ENCODE measurements around the gene RCOR2.
"Not testable (repeated sequence)": the region's sequence is repeated elsewhere in the genome, so short reads cannot be mapped to it uniquely, and the experiment has no call there.

The RCOR2 gene
- 0 to 0.36 (median 0.13) reads per million in 9 experiments for total RNA-seq

DNA sequence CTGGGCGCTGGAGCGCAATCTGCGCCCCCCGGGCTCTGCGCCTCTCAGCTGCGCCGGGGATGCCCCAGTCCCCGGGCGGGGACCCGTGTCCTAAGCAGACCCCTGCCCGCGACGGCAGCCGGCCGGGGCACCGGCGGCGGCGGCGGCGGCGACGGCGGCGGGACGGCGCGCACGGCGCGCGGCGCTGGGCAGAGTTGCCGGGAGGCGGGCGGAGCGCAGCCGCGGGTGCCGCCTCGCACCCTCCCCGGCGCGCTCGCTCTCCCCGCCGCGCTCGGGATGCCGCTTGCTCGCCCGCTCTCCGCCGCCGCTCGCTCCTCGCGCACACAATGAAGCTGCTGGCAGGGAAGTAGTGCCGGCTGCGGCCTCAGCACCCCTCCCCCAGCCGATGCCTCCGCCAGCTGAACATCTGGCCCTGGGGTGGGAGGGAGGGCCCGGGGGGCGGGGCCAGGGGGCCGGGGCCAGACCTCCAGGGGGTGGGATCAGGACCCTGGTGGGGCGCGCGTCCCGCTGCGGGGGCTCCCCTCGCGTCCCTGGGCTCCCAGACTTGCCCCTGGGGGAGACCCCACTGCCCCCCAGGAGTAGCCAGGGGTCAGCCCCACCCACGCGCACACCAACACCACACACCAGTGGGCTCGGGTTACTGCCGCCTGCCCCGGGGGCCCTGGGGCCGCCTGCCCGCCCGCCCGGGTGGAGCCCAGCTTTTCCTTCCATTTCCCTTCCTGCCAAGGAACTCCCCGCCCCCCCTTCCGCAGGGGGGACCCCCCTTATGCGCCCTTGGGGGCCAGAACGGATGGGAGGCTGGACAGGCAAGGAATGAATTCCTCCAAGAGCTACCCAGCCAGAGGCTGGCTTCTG lies at the start of gene RCOR2:
Gene RCOR2, minus strand, starts transcription at position 328 of the 855 bp plus-strand sequence. CDS start 708 bp downstream, outside the sequence.
- no peaks in the 10 kb centered on the region for H3K36me3 Mint-ChIP-seq (ENCODE audit: insufficient read depth)
- peaks cover 11 to 23% of the 10 kb centered on the region in 2 donors for H3K4me1 Mint-ChIP-seq (ENCODE audit: low read depth in 2 of 2)
- peak within 1 kb of the TSS; percentile 80 to 86 for H3K4me3 Mint-ChIP-seq
- no peaks in the 10 kb centered on the region for H3K9me3 Mint-ChIP-seq
- DNase-seq, result peak; percentile 43 to 47 (median 43)
- peak; percentile 74 for ATAC-seq (replicated peaks)
- peak within 1 kb of the TSS; percentile 46 to 56 for H3K27ac Mint-ChIP-seq
- no peaks in the 10 kb centered on the region for H3K27me3 Mint-ChIP-seq

DNA sequence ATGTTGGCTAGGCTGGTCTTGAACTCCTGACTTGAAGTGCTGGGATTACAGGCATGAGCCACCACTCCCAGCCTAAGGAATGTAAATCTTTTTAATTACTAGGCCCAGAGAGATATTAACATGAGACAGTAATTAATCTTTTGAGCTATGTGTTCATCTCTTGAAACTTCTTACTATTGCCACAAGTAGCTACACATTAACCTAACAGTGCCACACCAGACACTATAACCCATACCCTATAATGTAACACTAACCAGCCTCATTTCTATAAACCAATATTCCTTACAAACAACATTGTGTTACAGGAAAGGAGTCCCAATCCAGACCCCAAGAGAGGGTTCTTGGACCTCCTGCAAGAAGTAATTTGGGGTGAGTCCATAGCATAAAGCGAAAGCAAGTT lies 49.5 kb upstream of the RCOR2 start:
- ATAC-seq (replicated peaks) (no peak), DNase-seq (no peak)
- no peak overlapping the region for H3K27ac Mint-ChIP-seq
- peaks cover 10% of the 10 kb centered on the region for H3K36me3 Mint-ChIP-seq (ENCODE audit: insufficient read depth)
- peaks cover 0 to 14% of the 10 kb centered on the region in 2 donors for H3K27me3 Mint-ChIP-seq
- H3K9me3 Mint-ChIP-seq, result no peaks in the 10 kb centered on the region
- peaks cover 9 to 10% of the 10 kb centered on the region in 2 donors for H3K4me1 Mint-ChIP-seq (ENCODE audit: low read depth in 2 of 2)
- no peak overlapping the region for H3K4me3 Mint-ChIP-seq

DNA sequence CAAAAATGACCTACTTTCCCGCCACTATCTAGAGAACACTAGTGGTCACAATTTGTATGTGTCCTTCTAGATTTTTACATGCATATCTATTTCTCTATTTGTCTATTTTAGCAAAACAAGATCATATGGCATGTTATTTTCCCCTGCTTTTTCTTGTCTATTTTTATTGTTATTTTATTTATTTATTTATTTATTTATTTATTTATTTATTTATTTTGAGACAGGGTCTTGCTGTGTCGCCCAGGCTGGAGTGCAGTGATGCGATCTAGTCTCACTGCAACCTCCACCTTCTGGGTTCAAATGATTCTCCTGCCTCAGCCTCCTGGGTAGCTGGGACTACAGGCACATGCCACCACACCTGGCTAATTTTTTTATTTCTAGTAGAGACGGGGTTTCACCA lies 46.9 kb upstream of the RCOR2 start:
- DNase-seq; H3K4me3 Mint-ChIP-seq; H3K27me3 Mint-ChIP-seq; ATAC-seq (replicated peaks); H3K27ac Mint-ChIP-seq; H3K9me3 Mint-ChIP-seq: not testable (repeated sequence)
- peaks cover 10% of the 10 kb centered on the region for H3K36me3 Mint-ChIP-seq (ENCODE audit: insufficient read depth)
- H3K4me1 Mint-ChIP-seq (ENCODE audit: low read depth in 2 of 2), result peaks cover 18 to 20% of the 10 kb centered on the region in 2 donors

DNA sequence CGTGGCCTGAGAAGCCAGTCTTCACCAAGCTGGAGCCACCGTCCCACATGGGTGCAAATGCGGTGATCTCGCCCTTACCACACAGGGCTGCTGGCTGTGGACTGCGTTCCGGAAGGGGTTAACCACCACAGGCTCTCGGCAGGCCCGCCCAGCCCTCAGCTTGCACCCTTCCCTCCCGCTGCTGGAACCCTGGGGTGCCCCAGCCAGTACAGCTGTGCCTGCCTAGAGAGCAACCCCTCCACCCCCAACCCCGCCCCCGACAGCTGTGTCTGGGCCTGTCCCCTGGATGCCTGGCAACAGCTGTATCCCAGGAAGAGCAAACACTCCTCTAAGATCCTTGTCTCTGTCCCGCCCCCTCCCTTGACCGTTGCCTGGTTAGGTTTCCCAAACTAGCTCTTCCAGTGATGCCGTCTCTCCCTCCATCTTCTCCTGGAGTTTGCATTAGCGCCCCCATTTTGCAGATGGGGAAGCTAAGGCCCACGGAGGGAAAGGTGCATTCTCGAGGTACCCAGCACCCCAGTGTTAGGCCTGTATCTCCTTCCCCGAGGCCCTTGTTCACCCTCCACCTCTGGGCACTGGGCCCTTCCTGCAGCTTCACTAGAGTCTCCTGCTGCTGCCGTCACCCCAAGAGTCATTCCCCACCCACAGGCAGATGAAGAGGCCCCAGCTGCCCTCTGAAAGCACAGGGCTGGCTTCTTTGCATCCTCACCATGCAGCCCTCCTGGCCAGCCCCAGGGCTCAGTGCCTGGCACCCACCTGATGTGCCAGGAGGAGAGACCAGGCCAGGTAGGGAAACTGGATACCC lies 44.8 kb upstream of the RCOR2 start:
- ATAC-seq (replicated peaks) (peak; percentile 97), DNase-seq (peak in 2 of 3 experiments; percentile 35 to 43)
- H3K4me3 Mint-ChIP-seq, result peak overlapping the region; percentile 74 to 85
- peaks cover 18 to 24% of the 10 kb centered on the region in 2 donors for H3K4me1 Mint-ChIP-seq (ENCODE audit: low read depth in 2 of 2)
- no peaks in the 10 kb centered on the region for H3K27me3 Mint-ChIP-seq
- no peaks in the 10 kb centered on the region for H3K9me3 Mint-ChIP-seq
- peaks cover 10% of the 10 kb centered on the region for H3K36me3 Mint-ChIP-seq (ENCODE audit: insufficient read depth)
- H3K27ac Mint-ChIP-seq, result peak overlapping the region in 1 of 2 donors; percentile 84

DNA sequence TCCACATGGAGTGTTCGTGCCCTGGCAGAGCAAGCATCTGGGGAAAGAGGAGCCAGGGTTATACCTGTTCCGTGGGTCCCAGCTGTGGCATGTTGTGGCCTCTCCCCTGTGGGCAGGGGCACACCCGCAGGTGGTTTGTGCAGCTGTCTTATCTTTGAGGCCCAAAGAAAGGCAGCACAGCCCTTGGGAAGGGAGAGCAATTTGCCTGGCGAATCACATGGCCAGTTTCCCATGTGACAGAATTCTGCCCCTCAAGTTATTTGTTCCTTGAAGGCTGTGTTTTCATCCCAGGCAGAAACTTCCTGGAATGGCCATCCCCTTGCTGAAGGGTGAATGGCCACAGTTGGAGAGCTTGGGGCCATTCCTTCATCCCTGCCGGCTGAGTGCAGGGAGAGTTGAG lies 41.0 kb upstream of the RCOR2 start:
- ATAC-seq (replicated peaks) (no peak), DNase-seq (no peak)
- no peaks in the 10 kb centered on the region for H3K9me3 Mint-ChIP-seq
- no peak overlapping the region for H3K4me3 Mint-ChIP-seq
- no peaks in the 10 kb centered on the region for H3K27me3 Mint-ChIP-seq
- H3K4me1 Mint-ChIP-seq (ENCODE audit: low read depth in 2 of 2), result peaks cover 30 to 35% of the 10 kb centered on the region in 2 donors
- H3K27ac Mint-ChIP-seq, result no peak overlapping the region
- peaks cover 17% of the 10 kb centered on the region for H3K36me3 Mint-ChIP-seq (ENCODE audit: insufficient read depth)

DNA sequence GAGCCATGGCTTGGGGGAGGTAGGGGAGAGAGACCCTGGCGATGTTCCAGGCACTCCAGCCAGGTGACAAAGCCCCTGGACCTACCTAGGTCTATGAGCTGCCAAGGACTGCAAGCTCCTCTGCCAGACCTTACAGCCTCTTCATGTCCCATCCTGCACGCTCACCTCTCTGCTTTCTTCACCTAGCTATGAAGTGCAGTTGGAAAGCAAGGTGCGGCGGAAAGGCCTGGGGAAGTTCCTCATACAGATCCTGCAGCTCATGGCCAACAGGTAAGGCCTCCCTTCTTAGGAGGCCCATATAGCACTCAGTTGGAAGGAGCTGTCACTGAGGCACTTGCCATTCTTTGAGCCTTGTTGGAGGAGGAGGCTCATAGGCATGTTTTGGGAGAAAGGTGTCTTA lies 35.6 kb upstream of the RCOR2 start:
- peaks cover 21% of the 10 kb centered on the region for H3K36me3 Mint-ChIP-seq (ENCODE audit: insufficient read depth)
- H3K4me1 Mint-ChIP-seq (ENCODE audit: low read depth in 2 of 2), result peaks cover 32% of the 10 kb centered on the region in 2 donors
- peak overlapping the region; percentile 66 to 76 for H3K27ac Mint-ChIP-seq
- peak overlapping the region; percentile 54 to 69 for H3K4me3 Mint-ChIP-seq
- no peaks in the 10 kb centered on the region for H3K27me3 Mint-ChIP-seq
- ATAC-seq (replicated peaks) (no peak), DNase-seq (no peak)
- H3K9me3 Mint-ChIP-seq, result no peaks in the 10 kb centered on the region

DNA sequence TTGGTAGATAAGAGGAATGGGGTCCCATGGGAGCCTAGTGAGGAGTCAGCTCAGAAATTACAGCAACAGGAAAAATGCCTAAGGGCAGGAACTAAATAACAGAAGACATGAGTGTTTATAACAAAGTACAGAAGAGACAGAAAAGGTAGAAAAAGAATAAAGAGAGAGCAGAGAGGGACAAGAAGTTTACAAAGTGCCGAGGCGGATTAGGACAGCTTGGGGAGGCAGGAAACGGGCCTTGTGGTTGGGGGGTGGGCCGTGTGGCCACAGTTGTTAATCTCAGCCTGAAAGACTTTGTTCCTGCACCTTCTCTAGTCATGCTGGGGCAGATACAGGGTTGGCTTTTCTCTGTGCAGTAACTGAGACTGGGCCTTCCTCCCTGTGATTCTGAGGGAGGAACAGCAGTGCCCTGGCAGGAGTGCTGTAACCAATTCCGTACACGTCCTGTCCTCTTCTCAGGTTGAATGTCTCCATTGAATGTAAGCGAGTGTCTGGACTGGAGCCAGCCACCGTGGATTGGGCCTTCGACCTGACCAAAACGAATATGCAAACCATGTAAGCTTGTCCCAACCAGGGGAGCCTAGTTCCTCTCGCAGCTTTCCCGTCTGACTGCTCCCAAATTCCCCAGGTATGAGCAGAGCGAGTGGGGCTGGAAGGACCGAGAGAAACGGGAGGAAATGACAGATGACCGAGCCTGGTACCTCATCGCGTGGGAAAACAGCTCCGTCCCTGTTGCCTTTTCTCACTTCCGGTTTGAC lies 35.0 kb upstream of the RCOR2 start:
- H3K9me3 Mint-ChIP-seq, result no peaks in the 10 kb centered on the region
- no peaks in the 10 kb centered on the region for H3K27me3 Mint-ChIP-seq
- DNase-seq (peak; percentile 25 to 42 (median 30)), ATAC-seq (replicated peaks) (peak; percentile 89)
- H3K27ac Mint-ChIP-seq, result peak overlapping the region; percentile 66 to 76
- H3K36me3 Mint-ChIP-seq (ENCODE audit: insufficient read depth), result peaks cover 26% of the 10 kb centered on the region
- peak overlapping the region; percentile 54 to 69 for H3K4me3 Mint-ChIP-seq
- H3K4me1 Mint-ChIP-seq (ENCODE audit: low read depth in 2 of 2), result peaks cover 31 to 32% of the 10 kb centered on the region in 2 donors

DNA sequence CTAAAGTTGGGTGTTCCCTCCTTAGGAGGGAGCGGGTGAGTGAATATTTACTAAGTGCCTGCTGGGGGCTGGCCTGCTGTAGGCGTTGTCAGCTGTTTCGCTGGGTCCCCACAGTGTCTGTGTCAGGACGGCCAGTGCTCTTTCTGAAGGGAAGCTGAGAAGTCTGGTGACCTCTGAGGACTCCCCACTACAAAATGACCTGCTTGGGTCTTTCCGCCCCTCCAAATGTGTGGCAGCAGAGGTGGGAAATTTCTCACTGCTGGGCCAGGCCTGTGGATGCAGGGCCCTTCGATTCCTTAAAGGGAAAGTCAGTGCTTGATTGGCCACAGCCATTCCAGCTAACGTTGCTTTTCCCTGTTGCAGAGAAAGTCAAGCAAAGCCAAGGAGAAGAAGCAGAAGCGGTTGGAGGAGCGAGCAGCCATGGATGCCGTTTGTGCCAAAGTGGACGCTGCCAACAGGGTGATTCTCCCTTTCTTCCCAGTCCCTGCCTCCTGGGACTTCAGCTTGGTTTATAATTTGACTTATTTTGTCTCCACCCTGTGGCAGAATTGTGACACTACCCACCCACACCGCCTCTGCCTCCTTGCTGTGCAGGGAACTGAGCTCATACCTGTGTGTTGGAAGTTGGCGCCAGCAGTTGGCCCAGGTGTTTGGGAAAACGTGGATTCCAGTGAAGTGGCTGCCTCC lies 28.7 kb upstream of the RCOR2 start:
- peaks cover 17% of the 10 kb centered on the region for H3K36me3 Mint-ChIP-seq (ENCODE audit: insufficient read depth)
- H3K9me3 Mint-ChIP-seq, result no peaks in the 10 kb centered on the region
- DNase-seq, result peak; percentile 36 to 46 (median 43)
- no peak overlapping the region for H3K4me3 Mint-ChIP-seq
- H3K27ac Mint-ChIP-seq, result no peak overlapping the region
- peak; percentile 77 for ATAC-seq (replicated peaks)
- no peaks in the 10 kb centered on the region for H3K27me3 Mint-ChIP-seq
- H3K4me1 Mint-ChIP-seq (ENCODE audit: low read depth in 2 of 2), result peaks cover 9 to 12% of the 10 kb centered on the region in 2 donors

DNA sequence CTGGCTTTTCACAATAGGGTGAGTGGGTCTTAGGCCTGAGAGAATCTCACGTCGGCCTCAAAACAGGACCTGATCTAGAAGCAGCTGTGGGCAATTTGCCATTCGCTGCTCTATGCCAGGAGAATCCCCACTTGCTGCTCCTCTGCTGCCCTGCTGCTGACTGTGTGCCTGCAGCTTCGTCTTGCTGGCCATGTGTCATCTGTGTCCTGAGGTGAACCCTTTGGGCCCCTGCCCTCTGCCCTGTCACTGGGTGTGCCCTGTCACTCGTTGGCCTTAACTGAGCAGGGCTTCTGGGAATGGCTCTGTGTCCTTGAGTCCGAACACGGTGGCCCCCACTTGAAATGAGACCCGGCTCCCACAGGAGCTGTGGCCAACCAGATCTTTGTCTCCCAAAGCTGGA lies 28.0 kb upstream of the RCOR2 start:
- Mint-ChIP-seq H3K27me3 (no peaks in the 10 kb centered on the region), H3K4me1 (ENCODE audit: low read depth in 2 of 2) (peaks cover 9 to 16% of the 10 kb centered on the region in 2 donors), H3K27ac (no peak overlapping the region), H3K4me3 (no peak overlapping the region), H3K36me3 (ENCODE audit: insufficient read depth) (peaks cover 18% of the 10 kb centered on the region), H3K9me3 (no peaks in the 10 kb centered on the region)
- ATAC-seq (replicated peaks) (no peak), DNase-seq (no peak)

DNA sequence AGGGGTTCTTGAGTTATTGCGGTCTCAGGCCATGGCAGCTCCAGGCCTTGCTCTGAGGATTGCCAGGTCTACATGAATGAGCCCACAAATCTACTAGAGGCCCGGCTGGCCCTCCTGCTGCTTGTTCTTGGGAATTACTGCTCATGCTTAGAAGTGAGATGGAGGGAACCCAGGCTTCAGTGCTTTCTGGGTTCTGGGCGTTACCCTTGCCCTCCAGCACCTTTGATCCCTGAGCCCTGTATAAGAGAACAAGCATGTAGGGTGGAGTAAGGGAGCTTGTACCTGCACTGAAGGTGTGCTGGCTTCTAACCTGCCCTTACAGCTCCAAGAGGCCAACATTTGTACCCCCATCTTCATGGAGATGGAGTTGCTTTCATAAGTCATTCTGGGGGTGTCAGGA lies 25.8 kb upstream of the RCOR2 start:
- H3K9me3 Mint-ChIP-seq, result no peaks in the 10 kb centered on the region
- no peaks in the 10 kb centered on the region for H3K27me3 Mint-ChIP-seq
- no peak overlapping the region for H3K4me3 Mint-ChIP-seq
- ATAC-seq (replicated peaks) (no peak), DNase-seq (no peak)
- H3K4me1 Mint-ChIP-seq (ENCODE audit: low read depth in 2 of 2), result peaks cover 18 to 22% of the 10 kb centered on the region in 2 donors
- no peak overlapping the region for H3K27ac Mint-ChIP-seq
- H3K36me3 Mint-ChIP-seq (ENCODE audit: insufficient read depth), result peaks cover 30% of the 10 kb centered on the region

DNA sequence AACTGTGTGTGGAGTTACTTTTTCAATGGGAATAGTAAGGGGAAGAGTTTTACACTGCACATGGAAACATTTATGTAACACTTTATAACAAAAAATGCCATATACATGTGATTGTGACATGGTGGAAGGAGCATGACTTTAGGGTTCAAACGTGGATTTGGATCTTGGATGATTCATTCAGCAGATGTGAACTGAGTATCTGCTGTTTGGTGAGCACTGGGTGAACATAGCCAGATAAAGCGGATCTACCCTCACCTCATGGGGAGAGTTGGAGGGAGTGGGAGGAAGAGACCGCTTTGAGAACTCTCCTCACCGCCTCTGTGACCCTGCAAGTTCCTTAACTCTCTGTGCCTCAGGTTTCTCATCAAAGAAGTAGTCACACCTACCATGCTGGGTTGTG lies 24.9 kb upstream of the RCOR2 start:
- Mint-ChIP-seq H3K36me3 (ENCODE audit: insufficient read depth) (peaks cover 26% of the 10 kb centered on the region), H3K27me3 (no peaks in the 10 kb centered on the region), H3K27ac (no peak overlapping the region), H3K4me3 (no peak overlapping the region), H3K4me1 (ENCODE audit: low read depth in 2 of 2) (peaks cover 22% of the 10 kb centered on the region in 2 donors), H3K9me3 (no peaks in the 10 kb centered on the region)
- no peak for DNase-seq
- no peak for ATAC-seq (replicated peaks)

DNA sequence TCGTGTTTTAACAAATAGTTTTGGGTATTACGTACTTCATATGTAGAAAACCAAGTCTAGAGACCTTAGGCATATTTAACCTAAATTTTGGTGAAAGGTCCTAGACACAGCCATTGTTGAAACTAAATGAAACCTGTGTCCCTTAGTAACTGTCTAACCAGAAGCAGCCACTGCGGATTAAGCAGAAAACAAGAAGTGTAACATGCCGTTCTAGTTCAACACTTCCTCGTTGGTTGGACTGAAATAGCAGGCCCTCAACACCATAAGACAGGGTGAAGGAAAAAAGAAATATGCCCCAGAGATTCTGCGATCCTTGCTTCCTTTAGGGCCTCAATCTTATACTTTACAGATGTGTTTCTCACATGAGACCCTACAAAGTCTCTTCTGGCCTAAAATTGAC lies 23.8 kb upstream of the RCOR2 start:
- DNase-seq, result no peak
- Mint-ChIP-seq H3K27ac (peak overlapping the region in 1 of 2 donors; percentile 44), H3K9me3 (no peaks in the 10 kb centered on the region), H3K4me1 (ENCODE audit: low read depth in 2 of 2) (peaks cover 20 to 22% of the 10 kb centered on the region in 2 donors), H3K27me3 (no peaks in the 10 kb centered on the region), H3K4me3 (peak overlapping the region in 1 of 2 donors; percentile 86), H3K36me3 (ENCODE audit: insufficient read depth) (peaks cover 23% of the 10 kb centered on the region)
- ATAC-seq (replicated peaks), result no peak
